ENCODE results near the gene CXXC5. TPM values are rescaled to one million over a fixed set of nuclear protein-coding genes. Genes with fewer than 3 reads are reported as not detected.
"Not testable (repeated sequence)": the region's sequence is repeated elsewhere in the genome, so short reads cannot be mapped to it uniquely, and the experiment has no call there.

The CXXC5 gene
- total RNA-seq, 2 donors from 2014 or later: 58.5 to 62.5 TPM

DNA sequence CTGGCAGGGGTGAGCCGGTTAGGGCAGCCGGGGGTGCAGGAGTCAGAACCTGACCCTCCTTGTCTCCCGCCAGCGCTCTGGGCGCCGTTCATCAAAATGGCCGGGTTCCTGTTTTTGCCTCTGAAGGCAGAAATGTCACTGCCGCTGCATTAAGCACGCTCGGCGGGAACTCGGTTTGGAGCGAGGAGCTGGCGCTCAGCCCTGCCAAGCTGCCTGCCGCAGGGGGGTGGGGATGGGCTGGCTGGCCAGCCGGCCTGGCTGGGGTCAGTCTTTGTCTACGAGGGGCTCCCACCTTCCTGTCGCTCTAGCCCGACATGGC is 63.7 kb downstream of the CXXC5 start:
- Histone ChIP-seq H3K36me3 (no peaks in the 10 kb centered on the region), H3K4me3 (peak overlapping the region; percentile 81), H3K27ac (peak overlapping the region; percentile 29 to 31), H3K27me3 (replicated peaks; ENCODE audit: insufficient read depth) (no peaks in the 10 kb centered on the region), H3K9me3 (no peaks in the 10 kb centered on the region), H3K4me1 (ENCODE audit: control insufficient read depth in 1 of 2, low read depth in 2 of 2) (peaks cover 17 to 36% of the 10 kb centered on the region in 2 donors)
- no peak for ATAC-seq (ENCODE audit: insufficient number of reproducible peaks, low FRiP score, low read depth)
- TF ChIP-seq, protein P1, sequence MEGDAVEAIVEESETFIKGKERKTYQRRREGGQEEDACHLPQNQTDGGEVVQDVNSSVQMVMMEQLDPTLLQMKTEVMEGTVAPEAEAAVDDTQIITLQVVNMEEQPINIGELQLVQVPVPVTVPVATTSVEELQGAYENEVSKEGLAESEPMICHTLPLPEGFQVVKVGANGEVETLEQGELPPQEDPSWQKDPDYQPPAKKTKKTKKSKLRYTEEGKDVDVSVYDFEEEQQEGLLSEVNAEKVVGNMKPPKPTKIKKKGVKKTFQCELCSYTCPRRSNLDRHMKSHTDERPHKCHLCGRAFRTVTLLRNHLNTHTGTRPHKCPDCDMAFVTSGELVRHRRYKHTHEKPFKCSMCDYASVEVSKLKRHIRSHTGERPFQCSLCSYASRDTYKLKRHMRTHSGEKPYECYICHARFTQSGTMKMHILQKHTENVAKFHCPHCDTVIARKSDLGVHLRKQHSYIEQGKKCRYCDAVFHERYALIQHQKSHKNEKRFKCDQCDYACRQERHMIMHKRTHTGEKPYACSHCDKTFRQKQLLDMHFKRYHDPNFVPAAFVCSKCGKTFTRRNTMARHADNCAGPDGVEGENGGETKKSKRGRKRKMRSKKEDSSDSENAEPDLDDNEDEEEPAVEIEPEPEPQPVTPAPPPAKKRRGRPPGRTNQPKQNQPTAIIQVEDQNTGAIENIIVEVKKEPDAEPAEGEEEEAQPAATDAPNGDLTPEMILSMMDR (IDR thresholded peaks at IDR 0.05): no peak
- DNase-seq (ENCODE audit: low spot score): no peak

DNA sequence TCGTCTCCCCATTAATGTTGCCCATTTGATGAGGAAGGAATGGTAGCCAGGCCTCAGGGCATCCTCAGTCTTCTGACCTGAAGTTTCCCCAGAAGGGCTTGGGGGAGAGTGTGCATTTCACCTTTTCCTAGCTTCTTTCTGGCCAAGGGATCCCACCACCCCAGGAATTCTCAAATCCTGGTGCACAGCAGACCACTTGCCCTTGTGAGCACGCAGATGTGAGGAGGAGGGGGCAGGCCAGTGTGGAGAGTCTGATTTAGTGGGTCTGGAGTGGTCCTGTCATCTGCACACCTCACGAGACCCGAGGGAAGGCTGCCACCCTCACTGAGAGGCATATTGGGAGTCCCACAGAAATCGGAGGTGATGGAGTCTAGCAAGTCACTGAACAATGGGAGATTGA is 64.3 kb downstream of the CXXC5 start:
- DNase-seq (ENCODE audit: low spot score): no peak
- TF ChIP-seq, protein P1 (IDR thresholded peaks at IDR 0.05): no peak
- no peaks in the 10 kb centered on the region for H3K36me3 ChIP-seq
- H3K27me3 ChIP-seq (replicated peaks; ENCODE audit: insufficient read depth): no peaks in the 10 kb centered on the region
- no peaks in the 10 kb centered on the region for H3K9me3 ChIP-seq
- H3K27ac ChIP-seq: peak overlapping the region in 1 of 2 donors; percentile 19
- peaks cover 17 to 36% of the 10 kb centered on the region in 2 donors for H3K4me1 ChIP-seq (ENCODE audit: control insufficient read depth in 1 of 2, low read depth in 2 of 2)
- no peak overlapping the region for H3K4me3 ChIP-seq
- no peak for ATAC-seq (ENCODE audit: insufficient number of reproducible peaks, low FRiP score, low read depth)

DNA sequence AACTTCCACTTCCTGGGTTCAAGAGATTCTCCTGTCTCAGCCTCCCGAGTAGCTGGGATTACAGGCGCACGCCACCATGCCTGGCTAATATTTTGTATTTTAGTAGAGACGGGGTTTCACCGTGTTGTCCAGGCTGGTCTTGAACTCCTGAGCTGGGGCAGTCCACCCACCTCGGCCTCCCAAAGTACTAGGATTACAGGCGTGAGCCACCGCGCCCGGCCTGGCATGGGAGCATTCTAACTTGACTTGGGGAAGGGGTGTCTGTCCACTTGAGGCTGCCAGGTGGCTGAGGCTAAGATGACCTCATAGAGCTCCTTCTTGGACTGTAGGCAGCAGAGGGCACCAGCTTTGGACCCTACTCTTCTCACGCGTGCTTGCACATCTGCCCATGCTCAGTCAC is 65.7 kb downstream of the CXXC5 start:
- H3K27me3 ChIP-seq (replicated peaks; ENCODE audit: insufficient read depth); H3K27ac ChIP-seq; H3K4me3 ChIP-seq; H3K9me3 ChIP-seq; DNase-seq (ENCODE audit: low spot score); H3K36me3 ChIP-seq; ATAC-seq (ENCODE audit: insufficient number of reproducible peaks, low FRiP score, low read depth): not testable (repeated sequence)
- peaks cover 17 to 27% of the 10 kb centered on the region in 2 donors for H3K4me1 ChIP-seq (ENCODE audit: control insufficient read depth in 1 of 2, low read depth in 2 of 2)

DNA sequence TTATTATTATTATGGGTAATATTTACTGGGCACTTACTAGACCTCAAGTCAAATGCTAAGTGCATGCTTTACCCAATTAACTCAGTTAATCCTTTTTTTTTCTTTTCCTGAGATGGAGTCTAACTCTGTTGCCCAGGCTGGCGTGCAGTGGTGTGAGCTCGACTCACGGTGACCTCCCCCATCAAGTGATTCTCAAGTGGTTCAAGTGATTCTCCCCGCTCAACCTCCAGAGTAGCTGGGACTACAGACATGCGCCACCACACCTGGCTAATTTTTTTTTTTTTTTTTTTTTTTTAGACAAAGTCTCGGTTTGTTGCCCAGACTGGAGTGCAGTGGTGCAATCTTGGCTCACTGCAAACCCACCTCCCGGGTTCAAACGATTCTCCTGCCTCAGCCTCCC is 69.1 kb downstream of the CXXC5 start:
- Histone ChIP-seq H3K36me3 (no peaks in the 10 kb centered on the region), H3K27me3 (replicated peaks; ENCODE audit: insufficient read depth) (no peaks in the 10 kb centered on the region), H3K27ac (no peak overlapping the region), H3K9me3 (no peaks in the 10 kb centered on the region), H3K4me1 (ENCODE audit: control insufficient read depth in 1 of 2, low read depth in 2 of 2) (no peaks in the 10 kb centered on the region), H3K4me3 (no peak overlapping the region)
- no peak for ATAC-seq (ENCODE audit: insufficient number of reproducible peaks, low FRiP score, low read depth)
- TF ChIP-seq, protein P1 (IDR thresholded peaks at IDR 0.05): no peak
- no peak for DNase-seq (ENCODE audit: low spot score)

DNA sequence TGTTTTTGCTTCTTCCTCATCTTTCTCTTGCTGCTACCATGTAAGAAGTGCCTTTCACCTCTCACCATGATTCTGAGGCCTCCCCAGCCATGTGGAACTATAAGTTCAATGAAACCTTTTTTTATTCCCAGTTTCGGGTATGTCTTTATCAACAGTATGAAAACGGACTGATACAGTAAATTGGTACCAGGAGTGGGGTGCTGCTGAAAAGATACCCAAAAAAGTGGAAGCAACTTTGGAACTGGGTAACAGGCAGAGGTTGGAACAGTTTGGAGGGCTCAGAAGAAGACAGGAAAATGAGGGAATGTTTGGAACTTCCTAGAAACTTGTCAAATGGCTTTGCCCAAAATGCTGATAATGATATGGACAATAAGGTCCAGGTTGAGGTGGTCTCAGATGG is 70.3 kb downstream of the CXXC5 start:
- H3K4me1 ChIP-seq (ENCODE audit: control insufficient read depth in 1 of 2, low read depth in 2 of 2); H3K27ac ChIP-seq; H3K27me3 ChIP-seq (replicated peaks; ENCODE audit: insufficient read depth); H3K9me3 ChIP-seq; H3K36me3 ChIP-seq; ATAC-seq (ENCODE audit: insufficient number of reproducible peaks, low FRiP score, low read depth); H3K4me3 ChIP-seq; DNase-seq (ENCODE audit: low spot score): not testable (repeated sequence)

DNA sequence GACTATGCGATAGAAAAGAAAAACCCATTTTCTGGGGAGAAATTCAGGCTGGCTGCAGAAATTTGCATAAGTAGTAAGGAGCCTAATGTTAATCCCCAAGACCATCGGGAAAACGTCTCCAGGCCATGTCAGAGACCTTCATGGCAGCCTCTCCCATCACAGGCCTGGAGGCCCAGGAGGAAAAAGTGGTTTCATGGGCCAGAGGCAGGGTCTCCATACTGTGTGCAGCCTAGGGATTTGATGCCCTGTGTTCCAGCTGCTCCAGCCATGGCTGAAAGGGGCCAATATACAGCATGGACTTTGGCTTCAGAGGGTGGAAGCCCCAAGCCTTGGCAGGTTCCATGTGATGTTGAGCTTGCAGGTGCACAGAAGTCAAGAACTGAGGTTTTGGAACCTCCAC is 71.8 kb downstream of the CXXC5 start:
- H3K36me3 ChIP-seq; H3K4me1 ChIP-seq (ENCODE audit: control insufficient read depth in 1 of 2, low read depth in 2 of 2); H3K27me3 ChIP-seq (replicated peaks; ENCODE audit: insufficient read depth); H3K9me3 ChIP-seq; H3K27ac ChIP-seq; DNase-seq (ENCODE audit: low spot score); ATAC-seq (ENCODE audit: insufficient number of reproducible peaks, low FRiP score, low read depth); H3K4me3 ChIP-seq: not testable (repeated sequence)

DNA sequence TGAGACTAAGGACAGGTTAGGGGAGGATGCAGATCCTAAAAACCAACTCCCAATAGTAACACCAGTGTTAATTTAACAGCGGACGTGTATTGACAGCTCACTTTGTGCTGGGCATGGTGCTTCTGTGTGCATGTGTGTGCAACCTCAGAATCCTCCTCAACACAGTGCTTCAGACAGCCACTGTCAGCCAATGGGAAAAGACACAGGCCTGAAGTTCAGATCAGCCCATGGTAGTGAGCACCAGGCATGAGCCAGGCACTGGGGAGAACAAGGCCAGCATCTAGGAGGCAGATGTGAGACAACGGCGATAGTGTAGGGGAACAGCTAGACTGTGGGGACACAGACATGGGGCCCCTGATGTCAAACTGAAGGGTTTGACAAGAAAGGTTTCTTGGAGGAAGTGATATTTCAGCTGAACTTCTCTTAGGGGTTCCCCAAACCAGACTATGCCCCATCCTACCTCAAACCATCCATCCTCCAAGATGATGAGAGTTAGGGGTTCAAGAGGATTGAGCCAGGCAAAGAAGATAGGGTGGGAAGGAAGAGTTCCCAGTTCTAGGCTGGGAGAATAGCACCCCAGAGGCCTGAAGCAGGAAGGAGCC is 75.9 kb downstream of the CXXC5 start:
- no peaks in the 10 kb centered on the region for H3K36me3 ChIP-seq
- H3K9me3 ChIP-seq: no peaks in the 10 kb centered on the region
- TF ChIP-seq, protein P1 (IDR thresholded peaks at IDR 0.05): no peak
- ATAC-seq (ENCODE audit: insufficient number of reproducible peaks, low FRiP score, low read depth) (peak; percentile 53), DNase-seq (ENCODE audit: low spot score) (no peak)
- no peak overlapping the region for H3K27ac ChIP-seq
- H3K4me3 ChIP-seq: no peak overlapping the region
- no peaks in the 10 kb centered on the region for H3K27me3 ChIP-seq (replicated peaks; ENCODE audit: insufficient read depth)
- H3K4me1 ChIP-seq (ENCODE audit: control insufficient read depth in 1 of 2, low read depth in 2 of 2): peaks cover 0 to 8% of the 10 kb centered on the region in 2 donors

Measured in thoracic aorta (tissue), 2 donors.